Activated CD4-positive, alpha-beta T cell treated with anti-CD3 and anti-CD28 coated beads for 36 hours (primary cell): Measurements from ENCODE around the gene CWF19L1. TPM values are rescaled to one million over a fixed set of nuclear protein-coding genes. Genes with fewer than 3 reads are reported as not detected.
"Not testable (repeated sequence)": the region's sequence is repeated elsewhere in the genome, so short reads cannot be mapped to it uniquely, and the experiment has no call there.

Experiments
- ATAC-seq: fragments of 200-7000 bp; cut with Tn5 transposase; one replicate; pipeline ENCODE4 v1.10.0; 2021; ENCODE audit warnings: mild to moderate bottlenecking, moderate library complexity
- CTCF ChIA-PET: fragments of 350-600 bp; sonication (Branson Sonifier 250); formaldehyde crosslinking; loops from one replicate; lab custom pipeline; 2021; ENCODE audit warnings: antibody characterized with exemption; lab: Charles Lee
- POLR2A ChIA-PET: fragments of 350-600 bp; sonication (Branson Sonifier 250); formaldehyde crosslinking; loops from one replicate; lab custom pipeline; 2021; ENCODE audit warnings: antibody characterized with exemption, inconsistent platforms; lab: Charles Lee
- DNase-seq: peaks from one replicate; pipeline ENCODE4 v3.0.0-alpha.2; 2020
- H3K27ac Mint-ChIP-seq: one replicate; pipeline ENCODE4 v1.8.0; 2021; ENCODE audit warnings: mixed read lengths
- H3K27me3 Mint-ChIP-seq: one replicate; pipeline ENCODE4 v1.8.0; 2021; ENCODE audit warnings: mixed read lengths
- H3K36me3 Mint-ChIP-seq: one replicate; pipeline ENCODE4 v1.8.0; 2021; ENCODE audit warnings: low read depth, mixed read lengths
- H3K4me1 Mint-ChIP-seq: one replicate; pipeline ENCODE4 v1.8.0; 2021; ENCODE audit warnings: mixed read lengths
- H3K4me3 Mint-ChIP-seq: one replicate; pipeline ENCODE4 v1.8.0; 2021; ENCODE audit warnings: mild to moderate bottlenecking, moderate library complexity, mixed read lengths
- H3K9me3 Mint-ChIP-seq: one replicate; pipeline ENCODE4 v1.8.0; 2021; ENCODE audit warnings: low read depth, mixed read lengths
- intact Hi-C, 2 experiments: fragments of 100-400 bp; cut with DNase I in 1 of 2; cut with micrococcal nuclease in 1 of 2; formaldehyde crosslinking; loops; one replicate each; pipeline versions ENCODE4 v1.14.2 to v1.15.1; 2022 to 2024; cut with DNase I, micrococcal nuclease
- total RNA-seq, 2 experiments: library from RNA; stranded (reverse); gene quantifications; one replicate each; pipeline ENCODE4 v1.2.3, GENCODE V29; 2021

The CWF19L1 gene
- total RNA-seq, 2 experiments from 2014 or later: 43.4 to 47.5 TPM

DNA sequence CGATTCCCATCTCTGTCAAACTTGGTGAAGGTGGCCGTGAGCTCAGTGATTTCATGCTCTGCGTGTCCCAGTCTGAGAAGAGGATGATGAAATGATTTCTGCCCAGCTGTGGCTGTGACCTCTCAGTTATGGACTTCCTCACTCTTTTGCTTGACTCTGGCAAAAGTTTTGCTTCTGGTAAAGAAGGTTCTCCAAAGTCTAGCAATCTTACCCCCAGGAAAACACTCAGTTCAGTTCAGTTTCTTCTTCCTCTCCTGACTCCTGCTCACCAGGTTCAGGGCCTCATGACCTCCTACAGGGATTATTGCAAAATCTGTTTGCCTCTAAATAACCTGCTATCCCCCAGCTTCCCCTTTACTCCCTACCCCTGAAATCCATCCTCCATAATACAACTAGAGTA is 23.9 kb upstream of the CWF19L1 start:
- Mint-ChIP-seq H3K4me3 (no peak overlapping the region), H3K9me3 (no peaks in the 10 kb centered on the region), H3K36me3 (no peaks in the 10 kb centered on the region), H3K27me3 (peaks cover 16% of the 10 kb centered on the region), H3K4me1 (peaks cover 6% of the 10 kb centered on the region), H3K27ac (no peak overlapping the region)
- ATAC-seq (no peak), DNase-seq (no peak)
- ChIA-PET POLR2A (no interaction called here), CTCF (no interaction called here)
- intact Hi-C loops: no loop called here

DNA sequence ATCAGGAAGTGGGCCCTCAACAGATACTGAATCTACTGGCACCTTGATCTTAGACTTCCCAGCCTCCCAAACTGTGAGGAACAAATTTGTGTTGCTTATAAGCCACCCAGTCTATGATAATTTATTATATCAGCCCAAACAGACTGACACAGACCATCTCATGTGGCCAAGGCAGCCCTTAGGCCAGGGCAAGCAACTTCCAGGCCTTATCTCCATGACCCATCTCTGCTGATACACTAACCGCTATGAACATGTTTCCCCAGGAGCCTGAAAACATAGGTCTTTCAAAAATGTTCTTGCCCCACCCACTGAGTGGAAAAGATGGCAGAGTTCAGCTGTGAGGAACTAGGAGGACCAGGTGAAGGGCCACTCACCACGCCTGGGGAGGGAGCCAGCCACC is 22.2 kb upstream of the CWF19L1 start:
- H3K4me3 Mint-ChIP-seq: no peak overlapping the region
- no peak overlapping the region for H3K27ac Mint-ChIP-seq
- H3K27me3 Mint-ChIP-seq: peaks cover 8% of the 10 kb centered on the region
- H3K36me3 Mint-ChIP-seq: peaks cover 15% of the 10 kb centered on the region
- ChIA-PET CTCF (interaction anchor here (1.3 kb wide), 1 partner anchor 9 kb away, joined by 3 read pairs; no protein-coding TSS in a partner anchor), POLR2A (no interaction called here)
- peaks cover 17% of the 10 kb centered on the region for H3K4me1 Mint-ChIP-seq
- DNase-seq: no peak
- H3K9me3 Mint-ChIP-seq: no peaks in the 10 kb centered on the region
- ATAC-seq: no peak
- intact Hi-C loops: no loop called here

DNA sequence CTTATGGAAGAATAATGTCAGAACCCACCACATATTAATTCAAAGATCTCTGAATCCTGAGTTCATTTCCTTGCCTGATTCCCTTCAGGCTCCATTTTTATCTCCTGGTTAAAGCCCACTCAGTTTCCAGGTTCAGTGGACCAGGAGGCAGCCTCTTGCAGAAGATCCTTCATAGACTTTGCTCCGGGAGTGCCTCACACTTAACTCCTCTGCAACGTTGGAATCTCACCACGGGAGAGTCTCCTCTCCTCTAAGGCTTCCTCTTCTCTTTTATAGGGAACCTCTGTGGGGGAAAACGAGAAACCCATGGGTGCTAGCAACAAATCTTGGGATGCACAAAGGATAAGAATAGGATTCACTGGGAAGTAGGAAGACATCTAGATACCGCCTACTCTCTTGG is 20.8 kb upstream of the CWF19L1 start:
- H3K9me3 Mint-ChIP-seq: no peaks in the 10 kb centered on the region
- no peak overlapping the region for H3K27ac Mint-ChIP-seq
- CTCF ChIA-PET: interaction anchor here (1.0 to 1.3 kb wide), 2 partner anchors 11 to 194 kb away, joined by 3 read pairs; no protein-coding TSS in a partner anchor
- intact Hi-C loops: no loop called here
- no peak overlapping the region for H3K4me3 Mint-ChIP-seq
- ATAC-seq: no peak
- POLR2A ChIA-PET: no interaction called here
- peaks cover 3% of the 10 kb centered on the region for H3K27me3 Mint-ChIP-seq
- no peak for DNase-seq
- H3K4me1 Mint-ChIP-seq: peaks cover 24% of the 10 kb centered on the region
- peaks cover 15% of the 10 kb centered on the region for H3K36me3 Mint-ChIP-seq

DNA sequence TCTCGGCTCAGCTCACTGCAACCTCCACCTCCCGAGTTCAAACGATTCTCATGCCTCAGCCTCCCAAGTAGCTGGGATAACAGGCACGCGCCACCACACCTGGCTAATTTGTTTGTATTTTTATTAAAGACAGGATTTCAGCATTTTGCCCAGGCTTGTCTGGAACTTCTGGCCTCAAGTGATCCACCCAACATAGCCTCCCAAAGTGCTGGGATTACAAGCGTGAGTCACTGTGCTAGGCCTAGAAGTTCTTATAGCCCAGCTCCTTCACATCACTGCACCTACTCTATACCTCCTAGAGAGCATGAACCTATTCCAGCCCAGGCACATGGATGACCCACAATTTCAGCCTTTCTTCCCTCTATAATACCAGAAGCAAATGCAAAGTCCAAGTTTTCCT is 20.3 kb upstream of the CWF19L1 start:
- H3K9me3 Mint-ChIP-seq: no peaks in the 10 kb centered on the region

DNA sequence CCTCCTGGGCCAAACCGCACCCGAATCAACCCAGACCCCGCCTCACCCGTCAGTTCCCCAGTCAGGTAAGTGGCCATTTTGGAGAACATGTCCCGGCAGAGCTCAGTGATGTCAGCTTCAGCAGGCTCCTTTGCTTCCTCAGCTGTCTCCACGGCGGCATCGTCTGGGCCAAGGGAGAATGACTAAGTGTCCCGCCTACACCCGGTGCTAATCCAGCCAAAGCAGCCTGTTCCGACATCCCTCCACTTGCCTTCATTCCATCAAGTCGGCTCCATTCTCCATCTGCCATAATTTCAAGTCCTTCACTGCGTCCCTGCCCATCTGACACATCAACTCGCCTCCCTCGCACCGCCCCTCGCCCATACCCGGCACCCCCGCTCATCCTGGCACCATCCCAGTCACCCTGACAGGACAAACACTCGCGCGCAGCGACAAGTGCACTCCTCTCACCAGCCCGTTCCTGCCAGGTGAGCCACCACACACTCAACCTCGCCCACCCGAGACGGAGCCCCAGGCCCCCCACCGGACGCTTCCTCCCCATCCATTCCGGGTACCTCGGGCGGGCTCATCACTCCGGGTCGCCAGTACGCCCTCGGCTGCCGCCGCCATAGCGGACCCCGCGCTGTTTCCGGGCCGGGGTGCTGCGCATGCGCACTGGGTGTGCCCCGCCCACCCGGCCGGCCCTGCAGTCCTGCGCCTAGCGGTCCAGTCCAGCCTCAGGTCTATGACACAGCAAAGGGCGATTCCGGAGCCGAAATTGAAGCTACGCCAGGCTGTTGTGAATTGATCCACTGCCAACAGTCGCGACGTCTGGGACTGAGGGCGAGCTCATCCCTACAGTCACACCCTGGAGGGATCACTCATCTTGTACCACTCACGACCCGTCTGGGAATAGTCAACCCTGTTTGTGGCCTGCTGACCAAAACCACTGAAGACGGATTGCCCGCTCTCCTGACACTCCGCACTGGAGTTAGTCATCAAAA is 18.9 kb upstream of the CWF19L1 start, which contains the start of gene BLOC1S2:
BLOC1S2 (minus strand) TSS at position 630 of the 983 bp plus-strand sequence; CDS start at position 609, 21 bp downstream.
- Mint-ChIP-seq H3K27ac (peak within 1 kb of the TSS; percentile 100), H3K27me3 (no peaks in the 10 kb centered on the region), H3K36me3 (peaks cover 15% of the 10 kb centered on the region), H3K4me1 (peaks cover 24% of the 10 kb centered on the region), H3K4me3 (peak within 1 kb of the TSS; percentile 100), H3K9me3 (no peaks in the 10 kb centered on the region)
- peak; percentile 91 for DNase-seq
- CTCF ChIA-PET: no interaction called here
- peak; percentile 89 for ATAC-seq
- intact Hi-C loops: loop anchor here (1.0 to 2.0 kb wide), 10 partner anchors 19 to 626 kb away; partner anchors contain the start of genes CWF19L1 (in 2 of the 2), CHUK (in 1 of the 2), COX15 (in 1 of the 2) and CUTC (in 1 of the 2)
- POLR2A ChIA-PET: interaction anchor here (0.7 to 1.0 kb wide), 2 partner anchors 19 to 58 kb away, joined by 4 to 5 read pairs; partner anchors contain the start of gene CWF19L1

More for the DNA sequence above, 20.3 kb upstream of the CWF19L1 start:
- intact Hi-C loops: loop anchor here in 1 of 2 experiments (2.0 kb wide), 2 partner anchors 21 to 59 kb away; partner anchors contain the start of genes CWF19L1 and SCD
- ATAC-seq: no peak
- Mint-ChIP-seq H3K4me1 (peaks cover 24% of the 10 kb centered on the region), H3K27ac (peak overlapping the region; percentile 39), H3K27me3 (peaks cover 3% of the 10 kb centered on the region), H3K4me3 (peak overlapping the region; percentile 100), H3K36me3 (peaks cover 15% of the 10 kb centered on the region)
- ChIA-PET CTCF (interaction anchor here (1.0 kb wide), 1 partner anchor 194 kb away, joined by 3 read pairs; no protein-coding TSS in a partner anchor), POLR2A (interaction anchor here (0.6 to 0.9 kb wide), 2 partner anchors 16 to 21 kb away, joined by 3 read pairs; partner anchors contain the start of gene CWF19L1)
- DNase-seq: no peak

DNA sequence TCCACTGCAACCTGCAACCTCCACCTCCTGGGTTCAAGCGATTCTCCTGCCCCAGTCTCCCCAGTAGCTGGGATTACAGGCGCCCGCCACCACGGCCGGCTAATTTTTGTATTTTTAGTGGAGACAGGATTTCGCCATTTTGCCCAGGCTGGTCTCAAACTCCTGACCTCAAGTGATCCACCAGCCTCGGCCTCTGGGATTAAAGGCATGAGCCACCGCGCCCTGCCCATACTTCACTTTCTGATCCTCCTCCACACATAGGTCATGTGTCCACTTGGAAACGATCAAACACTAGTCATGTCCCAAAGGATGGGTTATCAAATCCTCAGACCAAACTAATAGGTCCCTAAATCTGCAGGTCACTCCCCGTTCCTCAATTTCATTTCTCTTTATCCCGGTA is 17.9 kb upstream of the CWF19L1 start:
- ATAC-seq, intact Hi-C loops, H3K9me3 Mint-ChIP-seq, H3K27me3 Mint-ChIP-seq, DNase-seq: not testable (repeated sequence)
- ChIA-PET CTCF (interaction anchor here (1.3 kb wide), 1 partner anchor 18 kb away, joined by 3 read pairs; no protein-coding TSS in a partner anchor), POLR2A (interaction anchor here (1.0 kb wide), 1 partner anchor 18 kb away, joined by 5 read pairs; the partner anchor contains the start of gene CWF19L1)
- Mint-ChIP-seq H3K4me1 (peaks cover 27% of the 10 kb centered on the region), H3K27ac (peak overlapping the region; percentile 100), H3K36me3 (peaks cover 21% of the 10 kb centered on the region), H3K4me3 (peak overlapping the region; percentile 100)

DNA sequence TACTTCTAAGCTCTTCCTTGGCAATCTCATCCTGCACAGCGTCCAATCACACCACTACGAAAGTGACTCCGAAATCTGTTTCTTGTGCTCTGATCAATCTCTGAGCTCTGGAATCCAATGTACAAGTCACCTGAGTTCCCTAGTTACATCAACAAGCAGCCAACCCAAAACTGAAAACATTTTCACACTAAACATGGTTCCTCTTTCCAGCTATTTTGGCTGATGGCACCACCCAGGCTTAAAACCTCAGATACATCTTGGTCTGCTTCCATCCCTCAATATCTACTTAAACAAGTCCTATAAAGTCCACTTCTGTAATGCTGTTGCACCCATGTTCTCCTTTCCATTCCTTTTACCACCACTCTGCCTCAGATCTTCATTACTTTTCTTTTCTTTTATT is 15.5 kb upstream of the CWF19L1 start:
- ChIA-PET CTCF (interaction anchor here (0.9 kb wide), 1 partner anchor 11 kb away, joined by 3 read pairs; no protein-coding TSS in a partner anchor), POLR2A (interaction anchor here (0.6 kb wide), 1 partner anchor 21 kb away, joined by 4 read pairs; no protein-coding TSS in a partner anchor)
- peaks cover 33% of the 10 kb centered on the region for H3K36me3 Mint-ChIP-seq
- no peaks in the 10 kb centered on the region for H3K27me3 Mint-ChIP-seq
- DNase-seq: no peak
- no peak overlapping the region for H3K27ac Mint-ChIP-seq
- H3K9me3 Mint-ChIP-seq: no peaks in the 10 kb centered on the region
- H3K4me1 Mint-ChIP-seq: peaks cover 27% of the 10 kb centered on the region
- intact Hi-C loops: no loop called here
- no peak for ATAC-seq
- H3K4me3 Mint-ChIP-seq: no peak overlapping the region

DNA sequence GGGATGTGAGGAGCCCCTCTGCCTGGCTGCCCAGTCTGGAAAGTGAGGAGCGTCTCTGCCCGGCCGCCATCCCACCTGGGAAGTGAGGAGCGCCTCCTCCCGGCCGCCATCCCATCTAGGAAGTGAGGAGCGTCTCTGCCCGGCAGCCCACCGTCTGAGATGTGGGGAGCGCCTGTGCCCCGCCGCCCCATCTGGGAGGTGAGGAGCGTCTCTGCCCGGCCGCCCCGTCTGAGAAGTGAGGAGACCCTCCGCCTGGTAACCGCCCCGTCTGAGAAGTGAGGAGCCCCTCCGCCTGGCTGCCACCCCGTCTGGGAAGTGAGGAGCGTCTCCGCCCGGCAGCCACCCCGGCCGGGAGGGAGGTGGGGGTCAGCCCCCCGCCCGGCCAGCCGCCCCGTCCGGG is 9.5 kb upstream of the CWF19L1 start:
- H3K36me3 Mint-ChIP-seq: peaks cover 35% of the 10 kb centered on the region
- intact Hi-C loops, CTCF ChIA-PET, H3K9me3 Mint-ChIP-seq, H3K4me3 Mint-ChIP-seq, POLR2A ChIA-PET, DNase-seq, H3K27ac Mint-ChIP-seq, H3K4me1 Mint-ChIP-seq, ATAC-seq, H3K27me3 Mint-ChIP-seq: not testable (repeated sequence)

DNA sequence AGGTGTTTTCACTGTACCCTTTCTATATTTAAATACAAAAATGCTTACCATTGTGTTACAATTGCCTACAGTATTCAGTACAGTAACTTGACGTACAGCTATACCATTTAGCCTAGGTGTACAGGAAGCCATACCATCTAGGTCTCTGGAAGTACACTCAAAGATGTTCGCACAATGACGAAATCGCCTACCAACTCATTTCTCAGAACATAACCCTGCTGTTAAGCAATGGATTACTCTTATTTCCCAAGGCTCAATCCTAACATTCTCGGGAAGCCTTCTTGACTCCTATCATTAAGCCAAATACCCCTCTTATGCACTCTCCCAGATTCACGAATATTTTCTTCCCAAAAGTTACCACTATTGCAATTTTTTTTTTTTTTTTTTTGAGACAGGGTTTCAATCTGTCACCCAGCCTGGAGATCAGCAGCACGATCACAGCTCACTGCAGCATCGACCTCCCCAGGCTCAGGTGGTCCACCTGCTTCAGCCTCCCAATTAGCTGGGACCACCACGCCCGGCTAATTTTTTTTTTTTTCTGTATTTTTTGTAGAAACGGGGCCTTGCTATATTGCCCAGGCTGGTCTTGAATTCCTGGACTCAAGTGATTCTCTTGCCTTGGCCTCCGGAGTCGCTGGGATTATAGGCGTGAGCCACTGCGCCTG is 1.5 kb downstream of the CWF19L1 start:
- ATAC-seq: no peak
- ChIA-PET POLR2A (interaction anchor here (0.6 kb wide), 1 partner anchor 65 kb away, joined by 3 read pairs; no protein-coding TSS in a partner anchor), CTCF (interaction anchor here (0.6 to 1.0 kb wide), 3 partner anchors 9 to 908 kb away, joined by 3 to 4 read pairs (median 3); no protein-coding TSS in a partner anchor)
- DNase-seq: no peak
- H3K4me3 Mint-ChIP-seq: peak overlapping the region; percentile 97
- peaks cover 26% of the 10 kb centered on the region for H3K4me1 Mint-ChIP-seq
- intact Hi-C loops: loop anchor here (2.0 to 5.0 kb wide), 3 partner anchors 21 to 646 kb away; partner anchors contain the start of genes BLOC1S2 (in 1 of the 2), COX15 (in 1 of the 2), CUTC (in 1 of the 2) and SLF2 (in 1 of the 2)
- peak overlapping the region; percentile 77 for H3K27ac Mint-ChIP-seq
- H3K36me3 Mint-ChIP-seq: peaks cover 10% of the 10 kb centered on the region
- H3K27me3 Mint-ChIP-seq: no peaks in the 10 kb centered on the region
- no peaks in the 10 kb centered on the region for H3K9me3 Mint-ChIP-seq

DNA sequence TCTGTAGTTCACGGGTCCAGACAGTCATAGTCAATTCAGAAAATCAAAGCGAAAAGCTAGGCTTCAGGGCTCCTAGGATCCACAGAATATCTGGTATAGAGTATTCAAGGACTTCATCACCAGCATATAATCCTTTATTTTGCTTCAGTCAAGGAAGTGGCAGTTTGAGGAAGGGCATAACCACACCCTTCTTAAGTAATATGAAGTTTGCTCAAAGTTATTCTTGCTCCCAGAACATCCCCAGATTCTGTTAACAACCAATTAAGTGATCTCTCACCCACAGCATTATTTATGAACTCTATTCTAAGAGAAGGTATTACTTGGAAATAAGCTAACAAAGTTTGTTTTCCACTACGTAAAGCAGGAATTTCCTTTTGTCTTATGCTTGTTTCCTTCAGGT is 13.2 kb downstream of the CWF19L1 start:
- DNase-seq: no peak
- no peak overlapping the region for H3K4me3 Mint-ChIP-seq
- ChIA-PET CTCF (interaction anchor here (1.1 kb wide), 1 partner anchor 65 kb away, joined by 3 read pairs; no protein-coding TSS in a partner anchor), POLR2A (no interaction called here)
- H3K27me3 Mint-ChIP-seq: no peaks in the 10 kb centered on the region
- H3K36me3 Mint-ChIP-seq: peaks cover 52% of the 10 kb centered on the region
- ATAC-seq: no peak
- intact Hi-C loops: no loop called here
- no peak overlapping the region for H3K27ac Mint-ChIP-seq
- no peaks in the 10 kb centered on the region for H3K9me3 Mint-ChIP-seq
- no peaks in the 10 kb centered on the region for H3K4me1 Mint-ChIP-seq
